Measurements from ENCODE around the gene MED12L. TPM values are rescaled to one million over a fixed set of nuclear protein-coding genes. Genes with fewer than 3 reads are reported as not detected.

MED12L gene
- total RNA-seq, 1 experiment from 2014 or later: 14.9 TPM

DNA sequence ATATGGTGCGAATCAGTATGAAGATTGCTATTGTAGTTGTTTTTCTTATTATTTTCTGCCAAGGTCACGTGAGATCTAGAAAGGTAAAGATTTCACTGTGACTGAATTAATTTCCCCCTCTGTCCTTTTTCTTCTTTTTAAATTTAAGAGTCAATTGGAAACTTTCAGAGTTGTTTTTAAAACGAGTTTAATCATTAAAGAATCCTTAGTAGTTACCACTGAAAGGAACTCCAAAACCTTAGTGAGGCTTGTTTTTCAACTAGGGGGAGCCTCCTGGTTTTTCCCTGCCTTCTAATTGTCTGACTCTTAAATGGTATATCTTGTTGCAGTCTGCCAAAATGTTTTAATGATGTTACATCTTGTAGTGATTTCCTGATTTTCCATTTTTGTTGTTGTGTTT is 281.5 kb downstream of the MED12L start:
- no peaks in the 10 kb centered on the region for H3K79me2 ChIP-seq (ENCODE audit: insufficient read depth, low read length)
- no peak for DNase-seq
- no peak overlapping the region for H2BK5ac ChIP-seq (ENCODE audit: insufficient read length, low read length)
- H3K23me2 ChIP-seq (ENCODE audit: insufficient read length, low read depth, low read length, poor library complexity, severe bottlenecking): no peaks in the 10 kb centered on the region
- H3T11ph ChIP-seq (ENCODE audit: low read length): no peak overlapping the region
- no peaks in the 10 kb centered on the region for H3K27me3 ChIP-seq (ENCODE audit: insufficient read depth, low read length)
- H2BK12ac ChIP-seq (ENCODE audit: insufficient read length, low read depth, low read length): no peak overlapping the region
- H3K9me3 ChIP-seq (ENCODE audit: control insufficient read depth, low read depth, low read length): no peaks in the 10 kb centered on the region
- no CpG with 5 or more reads among the region's 3 CpGs for WGBS (ENCODE audit: extremely low coverage, insufficient read length, low lambda C conversion rate)
- no peak overlapping the region for H2BK120ac ChIP-seq (ENCODE audit: low read depth, low read length, poor library complexity, severe bottlenecking)
- peaks cover 11 to 19% of the 10 kb centered on the region in 2 experiments for H3K4me1 Mint-ChIP-seq
- H2AK5ac ChIP-seq (ENCODE audit: insufficient read length, low read length): no peak overlapping the region
- no peaks in the 10 kb centered on the region for H3K27me3 Mint-ChIP-seq (ENCODE audit: low read depth)
- no peak overlapping the region for H3K56ac ChIP-seq (ENCODE audit: insufficient read length, low read depth, low read length)
- no peak overlapping the region for H3K18ac ChIP-seq (ENCODE audit: insufficient read length, low read depth, low read length)
- no peak overlapping the region for H2BK15ac ChIP-seq (ENCODE audit: low read depth, low read length)
- H4K5ac ChIP-seq (ENCODE audit: insufficient read length, low read depth, low read length): no peak overlapping the region
- H2BK20ac ChIP-seq (ENCODE audit: low read depth, low read length, poor library complexity, severe bottlenecking): no peak overlapping the region
- no peak overlapping the region for H3K4ac ChIP-seq (ENCODE audit: low read depth, low read length)
- no peak overlapping the region for H3K27ac ChIP-seq (ENCODE audit: insufficient read length, low read depth, low read length)
- no peaks in the 10 kb centered on the region for H3K9me3 Mint-ChIP-seq
- no peaks in the 10 kb centered on the region for H4K20me1 ChIP-seq (ENCODE audit: control insufficient read depth, insufficient read depth, insufficient read length)
- no peak overlapping the region for H3K9ac ChIP-seq (ENCODE audit: extremely low read depth, insufficient read length, low read length)
- H3K36me3 Mint-ChIP-seq (ENCODE audit: insufficient read depth in 1 of 3, low read depth in 3 of 3): peaks cover 0 to 2% (median 0%) of the 10 kb centered on the region in 3 experiments; a peak in 2 of 7 replicates
- H3K27ac Mint-ChIP-seq: peak overlapping the region in 1 of 3 experiments; percentile 25; a peak in 1 of 7 replicates
- no peaks in the 10 kb centered on the region for H3K79me1 ChIP-seq (ENCODE audit: insufficient read depth, low read depth, low read length, poor library complexity, severe bottlenecking)
- TF ChIP-seq, protein P1, sequence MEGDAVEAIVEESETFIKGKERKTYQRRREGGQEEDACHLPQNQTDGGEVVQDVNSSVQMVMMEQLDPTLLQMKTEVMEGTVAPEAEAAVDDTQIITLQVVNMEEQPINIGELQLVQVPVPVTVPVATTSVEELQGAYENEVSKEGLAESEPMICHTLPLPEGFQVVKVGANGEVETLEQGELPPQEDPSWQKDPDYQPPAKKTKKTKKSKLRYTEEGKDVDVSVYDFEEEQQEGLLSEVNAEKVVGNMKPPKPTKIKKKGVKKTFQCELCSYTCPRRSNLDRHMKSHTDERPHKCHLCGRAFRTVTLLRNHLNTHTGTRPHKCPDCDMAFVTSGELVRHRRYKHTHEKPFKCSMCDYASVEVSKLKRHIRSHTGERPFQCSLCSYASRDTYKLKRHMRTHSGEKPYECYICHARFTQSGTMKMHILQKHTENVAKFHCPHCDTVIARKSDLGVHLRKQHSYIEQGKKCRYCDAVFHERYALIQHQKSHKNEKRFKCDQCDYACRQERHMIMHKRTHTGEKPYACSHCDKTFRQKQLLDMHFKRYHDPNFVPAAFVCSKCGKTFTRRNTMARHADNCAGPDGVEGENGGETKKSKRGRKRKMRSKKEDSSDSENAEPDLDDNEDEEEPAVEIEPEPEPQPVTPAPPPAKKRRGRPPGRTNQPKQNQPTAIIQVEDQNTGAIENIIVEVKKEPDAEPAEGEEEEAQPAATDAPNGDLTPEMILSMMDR (conservative IDR thresholded peaks at IDR 0.05): no peak
- peaks cover 6% of the 10 kb centered on the region; the same call in 1 of the 2 replicates for H3K4me1 ChIP-seq (ENCODE audit: insufficient read depth, low read length)
- no peak overlapping the region for H2AFZ ChIP-seq (ENCODE audit: low read length)
- no peak overlapping the region for H4K91ac ChIP-seq (ENCODE audit: insufficient read length, low read depth, low read length)
- H3K4me2 ChIP-seq (ENCODE audit: insufficient read depth, insufficient read length, low read length): no peak overlapping the region
- no peak overlapping the region for H3K23ac ChIP-seq (ENCODE audit: insufficient read length, low read depth, low read length)
- H4K8ac ChIP-seq (replicated peaks; ENCODE audit: insufficient read length, low read depth, low read length): no peak overlapping the region
- no peak overlapping the region for H3K14ac ChIP-seq (ENCODE audit: insufficient read depth, low read length)
- H3K4me3 Mint-ChIP-seq: no peak overlapping the region

Data from H9 (cell line).